22Rv1 (cell line): Measurements from ENCODE around the gene SLAMF1.
"Not testable (repeated sequence)": the region's sequence is repeated elsewhere in the genome, so short reads cannot be mapped to it uniquely, and the experiment has no call there.

Experiments
- CTCF ChIP-seq: fragments of 450-650 bp; IDR thresholded peaks from 2 replicates; pipeline ENCODE4 v1.5.1; 2017; ENCODE audit warnings: mild to moderate bottlenecking
- ZFX ChIP-seq: fragments of 450-650 bp; IDR thresholded peaks from 2 replicates; pipeline ENCODE4 v1.6.1; 2017; ENCODE audit warnings: antibody characterized with exemption, borderline replicate concordance

- not testable (repeated sequence) for TF ChIP-seq CTCF, ZFX
Measured at GRCh38 chr1:160563230-160563629, 83.6 kb downstream of the SLAMF1 start.
